ENCODE results near the gene ANO1. TPM values are rescaled to one million over a fixed set of nuclear protein-coding genes. Genes with fewer than 3 reads are reported as not detected.
A peak's percentile ranks its signal among the peaks of the same experiment; 100 is the strongest.

The ANO1 gene
- total and polyA plus RNA-seq, 2 of the 8 experiments (the other 6 are each of a cell fraction or from before 2014, with no cell fraction given): 4.7 to 5.0 TPM

DNA sequence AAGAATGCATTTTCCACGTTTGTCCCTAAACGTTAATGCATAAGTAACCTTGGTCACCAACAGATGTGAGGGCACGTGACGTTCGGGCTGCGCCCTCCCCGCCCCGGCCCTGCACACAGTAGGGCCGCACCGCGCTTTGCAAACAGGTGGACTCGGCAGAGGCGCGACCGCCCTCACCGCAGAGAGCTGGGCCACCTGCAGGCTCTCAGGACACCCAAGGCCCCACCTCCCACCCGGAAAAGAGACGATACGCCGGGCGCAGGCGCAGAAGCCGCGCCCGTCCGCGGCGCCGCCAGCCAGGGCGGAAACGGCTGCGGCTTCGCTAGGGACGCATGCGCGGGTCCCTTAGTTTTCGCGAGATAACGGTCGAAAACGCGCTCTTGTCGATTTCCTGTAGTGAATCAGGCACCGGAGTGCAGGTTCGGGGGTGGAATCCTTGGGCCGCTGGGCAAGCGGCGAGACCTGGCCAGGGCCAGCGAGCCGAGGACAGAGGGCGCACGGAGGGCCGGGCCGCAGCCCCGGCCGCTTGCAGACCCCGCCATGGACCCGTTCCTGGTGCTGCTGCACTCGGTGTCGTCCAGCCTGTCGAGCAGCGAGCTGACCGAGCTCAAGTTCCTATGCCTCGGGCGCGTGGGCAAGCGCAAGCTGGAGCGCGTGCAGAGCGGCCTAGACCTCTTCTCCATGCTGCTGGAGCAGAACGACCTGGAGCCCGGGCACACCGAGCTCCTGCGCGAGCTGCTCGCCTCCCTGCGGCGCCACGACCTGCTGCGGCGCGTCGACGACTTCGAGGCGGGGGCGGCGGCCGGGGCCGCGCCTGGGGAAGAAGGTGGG is 125.0 kb downstream of the ANO1 start, which contains the start of gene FADD:
FADD (plus strand) TSS at position 377 of the 831 bp plus-strand sequence; CDS start at position 541, 164 bp downstream.
- 1% methylated on average over 74 of the region's 91 CpGs; no CpG with 5 or more reads in 1 of the 2 experiments for WGBS, 2 experiments (ENCODE audit: extremely low coverage in 1 of 2, insufficient coverage in 1 of 2, insufficient read length in 1 of 2, insufficient replicate concordance in 2 of 2, low coverage in 1 of 2, low lambda C conversion rate in 2 of 2, missing lambda C conversion rate in 1 of 2)
- POLR2A ChIA-PET (ENCODE audit: partially characterized antibody): interaction anchor here (0.6 to 3.5 kb wide), 7 partner anchors 10 to 290 kb away, joined by 3 to 22 read pairs (median 4); no protein-coding TSS in a partner anchor
- FAIRE-seq: no peak
- TF ChIP-seq TEAD4 (IDR thresholded peaks at IDR 0.05; ENCODE audit: low read depth, low read length) (no peak), HDAC2 (IDR thresholded peaks at IDR 0.05; ENCODE audit: borderline replicate concordance in 1 of 2, low read depth in 2 of 2, low read length in 2 of 2) (no peak; a peak in 1 of 4 replicates), SIN3A (conservative IDR thresholded peaks at IDR 0.05 in 1 of 2, IDR thresholded peaks at IDR 0.05 in 1 of 2; ENCODE audit: low read depth in 1 of 2, low read length in 2 of 2) (peak in 1 of 2 experiments; percentile 80; a peak in 2 of 4 replicates), GABPA (IDR thresholded peaks at IDR 0.05; ENCODE audit: borderline replicate concordance, insufficient read depth, low read length) (no peak), CREB1 (IDR thresholded peaks at IDR 0.05) (no peak), YY1 (IDR thresholded peaks at IDR 0.05; ENCODE audit: low read depth, low read length) (no peak), EZH2 (IDR thresholded peaks at IDR 0.05; ENCODE audit: low read depth, low read length, severe bottlenecking) (no peak)

More for the DNA sequence above, 125.0 kb downstream of the ANO1 start, which contains the start of gene FADD:
- peaks cover 10% of the 10 kb centered on the region for H3K23me2 ChIP-seq (ENCODE audit: low read depth, low read length)
- H3K79me2 ChIP-seq (ENCODE audit: control insufficient read depth in 1 of 2, insufficient read depth in 2 of 2, low read length in 2 of 2): peaks cover 9 to 39% of the 10 kb centered on the region in 2 experiments
- H3K18ac ChIP-seq (ENCODE audit: extremely low read depth, low read length): peak within 1 kb of the TSS; percentile 96; the same call in 1 of the 2 replicates
- CTCF ChIA-PET (ENCODE audit: partially characterized antibody): interaction anchor here (0.6 to 3.5 kb wide), 3 partner anchors 7 to 421 kb away, joined by 3 to 11 read pairs (median 5); no protein-coding TSS in a partner anchor
- peak within 1 kb of the TSS; percentile 97 for H4K91ac ChIP-seq (replicated peaks; ENCODE audit: insufficient read length, low read length)
- peak within 1 kb of the TSS; percentile 18; the same call in 1 of the 2 replicates for H2AFZ ChIP-seq (ENCODE audit: low read length)
- DNase-seq (ENCODE audit: low read depth in 1 of 2, low spot score in 2 of 2): peak; percentile 72 to 90
- no peaks in the 10 kb centered on the region for H3K9me3 ChIP-seq (ENCODE audit: insufficient read depth in 2 of 2, low read depth in 1 of 2, low read length in 1 of 2)
- peak within 1 kb of the TSS; percentile 84 for H3K56ac ChIP-seq (replicated peaks; ENCODE audit: insufficient read length, low read depth, low read length)
- H2BK5ac ChIP-seq (ENCODE audit: low read depth, low read length): peak within 1 kb of the TSS; percentile 97
- H2BK20ac ChIP-seq (ENCODE audit: low read length): no peak within 1 kb of the TSS
- peak within 1 kb of the TSS; percentile 91 for H4K8ac ChIP-seq (ENCODE audit: extremely low read depth, insufficient read depth, low read length)
- peak within 1 kb of the TSS; percentile 32; the same call in 1 of the 2 replicates for H2BK12ac ChIP-seq (ENCODE audit: low read depth, low read length)
- peak within 1 kb of the TSS; percentile 75 for H2BK120ac ChIP-seq (replicated peaks; ENCODE audit: low read depth, low read length)
- peak within 1 kb of the TSS; percentile 62 for H4K5ac ChIP-seq (ENCODE audit: insufficient read length, low read depth, low read length)
- H3K4me2 ChIP-seq (ENCODE audit: insufficient read depth in 1 of 2, low read depth in 2 of 2, low read length in 2 of 2): peak within 1 kb of the TSS; percentile 70 to 89
- no peak within 1 kb of the TSS for H3K23ac ChIP-seq (ENCODE audit: insufficient read length)
- peak within 1 kb of the TSS; percentile 74 for H3K4ac ChIP-seq (replicated peaks; ENCODE audit: insufficient read length, low read depth, low read length)
- H3K4me3 ChIP-seq (ENCODE audit: extremely low read depth in 1 of 4, insufficient read depth in 2 of 4, low read depth in 3 of 4, low read length in 4 of 4): peak within 1 kb of the TSS; percentile 86 to 90 (median 86)
- H4K20me1 ChIP-seq (replicated peaks in 1 of 2; ENCODE audit: control insufficient read depth in 1 of 2, insufficient read depth in 2 of 2, low read length in 2 of 2): peaks cover 21 to 25% of the 10 kb centered on the region in 2 experiments
- H3K36me3 ChIP-seq (ENCODE audit: control insufficient read depth in 2 of 4, insufficient read depth in 4 of 4, low read length in 3 of 4): peaks cover 10 to 19% (median 14%) of the 10 kb centered on the region in 4 experiments
- no peaks in the 10 kb centered on the region for H3K27me3 ChIP-seq (replicated peaks in 1 of 4; ENCODE audit: control insufficient read depth in 3 of 4, extremely low read depth in 1 of 4, insufficient read depth in 3 of 4, low read length in 3 of 4)
- H3K4me1 ChIP-seq (replicated peaks in 1 of 4; ENCODE audit: control insufficient read depth in 3 of 4, insufficient read depth in 4 of 4, low read length in 3 of 4): peaks cover 7 to 17% (median 9%) of the 10 kb centered on the region in 4 experiments
- peak within 1 kb of the TSS; percentile 77; the same call in 1 of the 2 replicates for H2AK5ac ChIP-seq (ENCODE audit: low read depth, low read length)
- H3K27ac ChIP-seq (ENCODE audit: low read depth, low read length): peak within 1 kb of the TSS; percentile 74
- peaks cover 6% of the 10 kb centered on the region; the same call in 1 of the 2 replicates for H3K79me1 ChIP-seq (ENCODE audit: low read depth, low read length)
- H2BK15ac ChIP-seq (ENCODE audit: low read length): peak within 1 kb of the TSS; percentile 92; the same call in 1 of the 2 replicates
- H3K9ac ChIP-seq (replicated peaks in 1 of 4; ENCODE audit: extremely low read depth in 1 of 4, low read depth in 3 of 4, low read length in 3 of 4): peak within 1 kb of the TSS; percentile 76 to 93 (median 90)
- no peak within 1 kb of the TSS for H3K14ac ChIP-seq (ENCODE audit: insufficient read length)
